22Rv1 (cell line): ENCODE data around the gene EFNB1.

Experiments
- ZFX ChIP-seq: fragments of 450-650 bp; IDR thresholded peaks from 2 replicates; pipeline ENCODE4 v1.6.1; 2017; ENCODE audit warnings: antibody characterized with exemption, borderline replicate concordance
- TF ChIP-seq, protein P1 (sequence below): fragments of 450-650 bp; IDR thresholded peaks from 2 replicates; pipeline ENCODE4 v1.5.1; 2017; ENCODE audit warnings: mild to moderate bottlenecking

- TF ChIP-seq, protein P1, sequence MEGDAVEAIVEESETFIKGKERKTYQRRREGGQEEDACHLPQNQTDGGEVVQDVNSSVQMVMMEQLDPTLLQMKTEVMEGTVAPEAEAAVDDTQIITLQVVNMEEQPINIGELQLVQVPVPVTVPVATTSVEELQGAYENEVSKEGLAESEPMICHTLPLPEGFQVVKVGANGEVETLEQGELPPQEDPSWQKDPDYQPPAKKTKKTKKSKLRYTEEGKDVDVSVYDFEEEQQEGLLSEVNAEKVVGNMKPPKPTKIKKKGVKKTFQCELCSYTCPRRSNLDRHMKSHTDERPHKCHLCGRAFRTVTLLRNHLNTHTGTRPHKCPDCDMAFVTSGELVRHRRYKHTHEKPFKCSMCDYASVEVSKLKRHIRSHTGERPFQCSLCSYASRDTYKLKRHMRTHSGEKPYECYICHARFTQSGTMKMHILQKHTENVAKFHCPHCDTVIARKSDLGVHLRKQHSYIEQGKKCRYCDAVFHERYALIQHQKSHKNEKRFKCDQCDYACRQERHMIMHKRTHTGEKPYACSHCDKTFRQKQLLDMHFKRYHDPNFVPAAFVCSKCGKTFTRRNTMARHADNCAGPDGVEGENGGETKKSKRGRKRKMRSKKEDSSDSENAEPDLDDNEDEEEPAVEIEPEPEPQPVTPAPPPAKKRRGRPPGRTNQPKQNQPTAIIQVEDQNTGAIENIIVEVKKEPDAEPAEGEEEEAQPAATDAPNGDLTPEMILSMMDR = no peak
- TF ChIP-seq ZFX = no peak
Measured at GRCh38 chrX:68831405-68832100, 2.7 kb downstream of the EFNB1 start.
